HG02763 (cell line): ENCODE measurements around the gene ITFG1.

ENCODE experiments used
- ATAC-seq: cut with Tn5 transposase; IDR thresholded peaks from one replicate; pipeline ENCODE4 v1.9.1; 2021; ENCODE audit warnings: mild to moderate bottlenecking, moderate library complexity; ENCODE audit not compliant: unreplicated experiment

ITFG1 gene

GRCh38 chr16:47460711-47461597, at the start of gene ITFG1, which contains the start of gene PHKB:
Gene ITFG1 (minus strand): TSS chr16:47461063. CDS start chr16:47461045, 18 bp downstream.
Gene PHKB (plus strand): TSS chr16:47461331. CDS start chr16:47461351, 20 bp downstream.
- ATAC-seq, result peak; percentile 78

DNA sequence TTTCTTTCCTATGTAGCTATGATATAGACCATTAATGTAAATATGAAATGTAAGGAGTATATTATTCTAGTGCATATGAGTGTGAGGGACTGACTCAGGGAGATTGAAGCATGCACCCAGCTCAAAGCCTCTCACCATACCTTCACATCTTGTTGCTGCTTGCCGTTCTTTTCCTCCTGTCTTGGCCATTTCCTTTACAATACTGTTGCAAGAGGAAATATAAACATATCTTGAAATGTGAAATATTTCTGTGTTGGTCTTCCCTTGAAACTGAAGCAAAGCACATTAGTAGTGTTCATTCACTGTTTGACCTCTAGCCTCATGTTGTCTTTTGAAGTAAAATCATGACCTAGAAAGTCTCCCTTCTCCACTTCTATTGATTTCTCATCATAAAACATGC, 46.8 kb upstream of the ITFG1 start:
- ATAC-seq, result no peak

- no peak for ATAC-seq
Observed at GRCh38 chr16:47506800-47507199, 45.9 kb upstream of the ITFG1 start.

DNA sequence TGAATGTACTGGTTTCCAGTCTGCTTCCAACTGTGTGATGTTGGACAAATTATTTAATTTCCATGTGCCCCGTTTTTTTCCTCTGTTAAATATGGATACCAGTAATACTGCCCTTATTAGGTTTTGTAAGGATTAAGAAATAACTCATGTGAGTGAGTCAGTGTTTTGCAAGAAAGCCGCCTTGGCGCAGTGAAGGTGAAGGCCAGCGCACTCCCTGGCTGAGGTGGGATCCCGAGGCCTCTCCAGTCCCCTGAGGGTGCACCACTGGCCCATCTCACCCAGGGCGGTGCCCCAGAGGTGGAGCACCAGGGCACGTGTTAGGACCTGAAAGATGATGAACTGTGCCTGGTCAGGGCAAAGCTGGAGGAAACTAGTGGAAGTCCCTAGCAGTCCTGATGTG, 43.7 kb upstream of the ITFG1 start:
- no peak for ATAC-seq

DNA sequence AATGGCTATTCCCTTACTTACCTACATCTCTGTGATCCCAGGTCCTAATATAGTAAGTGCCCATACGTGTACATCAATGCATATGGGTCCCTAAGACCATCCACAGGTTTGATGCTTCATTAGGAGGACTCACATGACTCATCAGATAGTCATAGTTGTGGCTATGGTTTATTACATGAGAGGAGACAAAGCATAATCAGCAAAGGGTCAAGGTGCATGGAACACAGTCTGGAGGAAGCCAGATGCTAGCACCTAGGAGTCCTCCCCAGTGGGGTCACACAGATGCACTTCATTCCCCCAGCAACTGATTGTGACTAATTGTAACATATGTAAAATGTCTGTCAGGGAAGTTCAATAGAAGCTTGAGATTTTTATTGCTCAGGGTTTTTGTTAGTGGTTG, 43.1 kb upstream of the ITFG1 start:
- ATAC-seq, result no peak

GRCh38 chr16:47499700-47500264, 38.9 kb upstream of the ITFG1 start:
- ATAC-seq, result no peak

GRCh38 chr16:47499080-47499699, 38.3 kb upstream of the ITFG1 start:
- ATAC-seq, result no peak

- ATAC-seq, result peak; percentile 62
Observed at GRCh38 chr16:47493381-47494337, 32.8 kb upstream of the ITFG1 start.

GRCh38 chr16:47492428-47493377, 31.8 kb upstream of the ITFG1 start:
- peak; percentile 70 for ATAC-seq

DNA sequence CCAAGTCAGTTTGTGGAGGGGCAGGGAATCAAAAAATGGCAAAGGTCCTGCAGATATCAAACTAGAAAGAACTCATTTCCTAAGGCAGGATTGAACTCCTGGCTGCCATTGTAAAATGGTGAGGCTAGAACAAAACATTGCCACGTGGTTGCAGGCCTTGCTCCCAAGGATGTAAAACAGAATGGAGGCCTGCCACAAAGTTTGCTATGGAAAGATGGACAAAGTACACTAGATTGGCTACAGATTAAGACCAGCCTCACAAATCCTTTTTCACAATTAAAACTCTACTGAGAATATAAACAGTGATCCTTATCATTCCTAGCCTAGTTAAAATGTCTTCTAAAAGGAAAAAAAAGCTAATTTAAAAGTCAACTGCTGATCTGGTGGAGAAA, 31.2 kb upstream of the ITFG1 start:
- no peak for ATAC-seq

DNA sequence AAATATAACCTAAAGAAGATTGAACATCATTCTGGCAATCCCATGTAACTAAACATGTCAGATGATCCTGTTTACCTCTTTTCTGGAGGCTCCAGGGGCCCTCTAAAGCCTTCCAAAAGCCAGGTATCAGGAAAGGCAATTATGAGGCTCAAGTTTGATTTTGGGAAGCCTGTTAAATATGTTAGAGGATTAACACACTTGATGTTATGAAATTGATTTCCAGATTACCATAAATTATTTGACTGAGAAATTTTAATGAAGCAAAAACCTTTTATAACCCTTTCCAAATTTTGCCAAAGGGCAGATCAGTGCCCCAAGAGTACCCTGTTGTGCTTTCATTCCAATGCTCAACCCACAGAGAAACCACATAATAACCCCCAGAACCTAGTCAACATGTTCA, 29.6 kb upstream of the ITFG1 start:
- no peak for ATAC-seq

GRCh38 chr16:47488051-47488450, 27.2 kb upstream of the ITFG1 start:
- no peak for ATAC-seq

DNA sequence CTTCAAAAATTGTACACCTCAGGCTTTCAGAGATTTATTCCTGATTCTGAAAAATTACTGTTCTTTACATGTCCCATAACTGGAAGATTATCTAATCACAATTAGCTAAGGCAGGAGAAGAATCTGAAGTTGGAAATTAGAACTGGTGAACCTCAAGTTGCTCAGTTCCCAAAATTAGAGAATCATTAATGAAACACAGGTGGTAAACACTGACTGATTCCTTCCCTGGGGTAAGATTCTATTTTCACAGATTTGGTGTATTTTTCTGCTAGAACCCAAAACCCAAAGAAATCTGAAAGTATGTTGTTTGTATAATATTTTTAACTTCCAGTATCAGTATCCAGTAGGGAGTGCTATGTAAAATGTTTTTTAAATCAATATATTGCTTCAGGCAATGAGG, 26.0 kb upstream of the ITFG1 start:
- no peak for ATAC-seq

DNA sequence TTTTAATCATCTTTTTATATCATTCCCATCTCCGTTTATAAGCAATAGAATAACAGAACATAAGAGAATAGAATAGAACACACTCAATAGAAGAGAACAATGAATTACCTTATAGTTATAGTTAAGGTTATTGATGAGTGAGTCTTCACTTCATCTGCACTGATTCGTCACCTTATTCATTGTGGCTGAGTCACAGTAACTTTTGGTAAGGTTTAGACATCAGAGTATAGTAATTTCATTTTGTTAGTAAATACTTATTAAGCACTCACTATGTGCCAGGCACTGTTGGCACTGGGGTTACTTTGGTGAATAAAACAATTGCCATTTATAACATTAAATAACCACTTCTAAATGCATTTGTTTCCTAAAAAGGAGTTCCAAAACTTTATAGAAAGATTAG, 22.8 kb upstream of the ITFG1 start:
- ATAC-seq, result no peak

- ATAC-seq, result no peak
Observed at GRCh38 chr16:47481698-47482374, 21.0 kb upstream of the ITFG1 start.

DNA sequence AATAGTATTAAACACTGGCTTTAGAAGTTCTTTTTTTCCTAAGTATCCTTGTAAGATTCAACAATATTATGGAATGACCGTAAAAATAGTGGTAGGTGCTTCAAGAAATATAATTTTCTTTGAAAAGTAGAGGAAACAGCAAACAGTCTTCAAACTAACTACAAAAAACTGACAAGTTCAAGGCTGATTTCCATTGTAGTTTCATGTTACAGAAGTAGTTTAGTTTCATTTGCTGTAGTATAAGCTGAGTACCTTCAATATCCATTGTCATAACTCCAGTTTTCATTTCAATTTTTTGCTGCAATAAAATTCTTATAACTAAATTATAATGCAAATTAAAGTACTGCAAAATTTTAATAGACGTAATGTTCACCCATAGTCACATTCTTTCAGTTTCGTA, 19.5 kb upstream of the ITFG1 start:
- no peak for ATAC-seq

DNA sequence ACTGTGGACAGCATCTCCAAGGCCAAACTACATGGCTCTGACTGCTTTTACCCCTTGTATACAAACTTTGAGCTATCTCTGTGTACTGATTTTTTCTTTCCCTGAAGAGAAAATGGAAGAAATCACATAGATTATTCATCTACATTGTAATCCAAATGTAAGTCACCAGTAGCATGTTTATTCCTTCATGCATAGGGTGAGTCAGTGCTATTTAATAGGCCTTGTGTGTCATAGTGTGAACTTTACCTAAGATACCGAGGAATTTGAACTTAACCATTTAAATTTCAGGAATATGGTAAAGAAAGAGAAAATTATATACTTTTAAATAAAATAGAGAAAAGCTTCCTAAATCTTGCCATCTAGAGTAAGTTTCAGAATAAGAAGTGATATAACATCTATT, 16.8 kb upstream of the ITFG1 start:
- ATAC-seq, result no peak

- no peak for ATAC-seq
Observed at GRCh38 chr16:47476654-47477345, 15.9 kb upstream of the ITFG1 start.

DNA sequence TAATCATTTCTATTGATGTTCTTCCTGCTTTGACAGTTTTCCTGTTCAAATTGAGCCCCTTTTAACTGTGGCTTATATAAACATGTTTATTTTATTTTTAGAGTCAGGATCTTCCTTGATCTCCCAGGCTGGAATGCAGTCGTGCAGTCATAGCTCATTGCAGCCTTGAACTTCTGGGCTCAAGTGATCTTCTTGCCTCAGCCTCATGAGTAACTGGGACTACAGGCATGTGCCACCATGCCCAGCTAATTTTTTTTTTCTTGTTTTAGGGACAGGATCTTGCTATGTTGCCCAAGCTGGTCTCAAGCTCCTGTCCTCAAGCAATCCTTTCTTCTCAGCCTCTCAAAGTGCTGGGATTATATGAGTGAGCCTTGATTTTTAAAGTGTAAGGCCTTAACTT, 14.9 kb upstream of the ITFG1 start:
- ATAC-seq, result no peak
